GM10248 (cell line): Measurements from ENCODE around the gene ZXDC.

ENCODE experiments used
- CTCF ChIA-PET: fragments of 300-600 bp; sonication (Branson Sonifier 250); formaldehyde crosslinking; extraction: SDS; loops from one replicate; lab custom pipeline; 2021; ENCODE audit warnings: antibody characterized with exemption; lab: Yijun Ruan, JAX
- POLR2A ChIA-PET: fragments of 350-650 bp; sonication (Branson Sonifier 250); formaldehyde crosslinking; extraction: SDS; loops from one replicate; lab custom pipeline; 2020; ENCODE audit warnings: antibody characterized with exemption; lab: Yijun Ruan, JAX
- DNase-seq: peaks from one replicate; pipeline ENCODE4 v3.0.0; 2012; ENCODE audit errors: extremely low spot score
- CTCF ChIP-seq: IDR thresholded peaks from 2 replicates; pipeline ENCODE4 v1.5.1; 2012; ENCODE audit warnings: mild to moderate bottlenecking, low read depth; ENCODE audit errors: extremely low read depth, missing control alignments, control extremely low read depth

The ZXDC gene

GRCh38 chr3:126497956-126498355 lies 22.3 kb upstream of the ZXDC start:
- no peak for DNase-seq
- ChIA-PET CTCF (no interaction called here), POLR2A (no interaction called here)
- TF ChIP-seq CTCF, result no peak

GRCh38 chr3:126496894-126497850 lies 21.5 kb upstream of the ZXDC start:
- ChIA-PET CTCF (interaction anchor here (1.5 kb wide), 1 partner anchor 22 kb away, joined by 3 read pairs; no protein-coding TSS in a partner anchor), POLR2A (no interaction called here)
- no peak for DNase-seq
- no peak for TF ChIP-seq CTCF

GRCh38 chr3:126495786-126496185 lies 20.1 kb upstream of the ZXDC start:
- DNase-seq, result no peak
- POLR2A ChIA-PET, result no interaction called here
- CTCF ChIA-PET, result no interaction called here
- TF ChIP-seq CTCF, result no peak

- POLR2A ChIA-PET, result no interaction called here
- no peak for TF ChIP-seq CTCF
- DNase-seq, result no peak
- CTCF ChIA-PET, result no interaction called here
Measured at GRCh38 chr3:126494970-126495230, 19.2 kb upstream of the ZXDC start.

GRCh38 chr3:126494204-126494969 lies 18.7 kb upstream of the ZXDC start:
- no peak for TF ChIP-seq CTCF
- no peak for DNase-seq
- CTCF ChIA-PET, result no interaction called here
- POLR2A ChIA-PET, result no interaction called here

- no peak for DNase-seq
- ChIA-PET CTCF (no interaction called here), POLR2A (no interaction called here)
- TF ChIP-seq CTCF, result no peak
Measured at GRCh38 chr3:126493739-126494138, 18.0 kb upstream of the ZXDC start.
